GM10266 (cell line): ENCODE results near the gene BLOC1S5.

Experiments used
- DNase-seq: peaks from one replicate; pipeline ENCODE4 v3.0.0; 2012; ENCODE audit errors: extremely low spot score
- CTCF ChIP-seq: IDR thresholded peaks from 2 replicates; pipeline ENCODE4 v1.5.1; 2012; ENCODE audit warnings: mild to moderate bottlenecking, low read depth; ENCODE audit not compliant: control insufficient read depth, insufficient read depth; ENCODE audit errors: missing control alignments

BLOC1S5 gene

GRCh38 chr6:8020083-8020482 lies 44.1 kb downstream of the BLOC1S5 start:
- TF ChIP-seq CTCF: no peak
- DNase-seq: no peak

DNA sequence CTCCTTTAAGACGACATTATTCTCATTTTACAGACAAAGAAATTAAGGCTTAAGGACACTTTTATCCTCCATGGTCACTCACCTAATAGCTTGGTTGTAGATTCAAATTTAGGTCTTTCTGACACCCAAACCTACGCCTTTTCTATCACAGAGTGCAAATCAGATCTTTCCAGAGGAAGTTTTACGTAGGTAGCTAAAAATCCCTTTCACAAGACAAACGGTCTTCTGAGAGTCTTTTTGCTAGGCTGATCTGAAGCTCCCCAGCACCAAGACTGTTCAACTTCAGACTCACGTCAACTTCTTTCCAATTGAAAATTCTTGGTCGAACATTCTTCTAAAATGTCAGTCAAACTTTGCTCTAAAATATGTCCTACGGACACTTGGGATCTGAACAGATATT lies 46.5 kb downstream of the BLOC1S5 start:
- no peak for DNase-seq
- TF ChIP-seq CTCF: no peak

- DNase-seq: no peak
- no peak for TF ChIP-seq CTCF
These were observed 46.9 kb downstream of the BLOC1S5 start for GRCh38 chr6:8017276-8017701.

DNA sequence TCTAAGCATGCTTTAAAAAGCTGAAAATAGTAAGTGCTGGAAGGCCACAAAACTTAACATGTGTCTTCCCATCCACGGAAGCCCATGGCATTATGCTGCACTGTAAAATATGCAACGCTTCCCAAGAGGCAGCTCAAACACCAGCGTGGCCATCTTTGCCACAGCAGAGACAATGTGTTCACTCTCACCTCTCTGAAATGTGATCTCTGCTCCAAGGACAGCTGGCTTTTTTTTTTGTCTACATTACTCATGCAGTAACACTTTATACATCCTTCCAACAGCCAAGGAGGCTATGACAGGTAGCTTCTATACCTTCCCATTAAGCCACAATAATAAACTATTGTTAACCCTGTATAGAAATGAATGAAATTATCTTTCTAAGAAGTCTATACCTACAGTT lies 49.2 kb downstream of the BLOC1S5 start:
- no peak for DNase-seq
- TF ChIP-seq CTCF: no peak

- no peak for TF ChIP-seq CTCF
- DNase-seq: no peak
These were observed 50.4 kb downstream of the BLOC1S5 start for GRCh38 chr6:8013763-8014162.

DNA sequence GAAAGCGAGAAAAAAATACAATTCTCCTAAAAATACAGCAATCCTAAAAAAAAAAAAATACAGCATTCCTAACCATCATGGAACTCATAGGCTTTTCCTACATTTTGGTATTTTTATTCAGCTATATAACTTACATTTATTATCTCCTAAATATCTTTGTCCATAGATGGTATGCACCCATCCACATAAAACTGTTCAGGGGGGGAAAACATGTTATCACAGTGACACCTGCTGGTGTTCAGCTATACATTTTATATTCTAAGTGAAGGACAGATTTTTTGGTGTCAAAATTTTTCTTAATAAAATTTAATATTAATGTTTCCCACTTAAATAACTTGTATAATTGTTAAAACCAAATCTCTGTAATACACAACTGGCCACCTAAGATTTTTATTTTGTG lies 58.0 kb downstream of the BLOC1S5 start:
- DNase-seq: peak; percentile 41
- TF ChIP-seq CTCF: peak; percentile 50

GRCh38 chr6:8005136-8005535 lies 59.1 kb downstream of the BLOC1S5 start:
- DNase-seq: no peak
- no peak for TF ChIP-seq CTCF

- DNase-seq: no peak
- no peak for TF ChIP-seq CTCF
These were observed 63.6 kb downstream of the BLOC1S5 start for GRCh38 chr6:8000636-8001035.
